ENCODE results near the gene MAPRE3. TPM values are rescaled to one million over a fixed set of nuclear protein-coding genes. Genes with fewer than 3 reads are reported as not detected.
A peak's percentile ranks its signal among the peaks of the same experiment; 100 is the strongest.

MAPRE3 gene
- total RNA-seq, 2 experiments from 2014 or later: 1.00 to 1.3 TPM

GRCh38 chr2:26978061-26978596, 7.7 kb downstream of the MAPRE3 start:
- ChIA-PET CTCF (interaction anchor here (1.9 kb wide), 1 partner anchor 9 kb away, joined by 7 read pairs; no protein-coding TSS in a partner anchor), POLR2A (no interaction called here)
- Mint-ChIP-seq H3K4me1 (no peaks in the 10 kb centered on the region), H3K36me3 (ENCODE audit: low read depth) (no peaks in the 10 kb centered on the region), H3K27me3 (peaks cover 18% of the 10 kb centered on the region), H3K4me3 (no peak overlapping the region), H3K27ac (no peak overlapping the region), H3K9me3 (no peaks in the 10 kb centered on the region)
- no peak for DNase-seq

GRCh38 chr2:26979741-26980140, 9.3 kb downstream of the MAPRE3 start:
- ChIA-PET POLR2A (interaction anchor here (0.6 kb wide), 2 partner anchors 25 to 28 kb away, joined by 3 to 8 read pairs; no protein-coding TSS in a partner anchor), CTCF (interaction anchor here (0.7 kb wide), 1 partner anchor 37 kb away, joined by 3 read pairs; no protein-coding TSS in a partner anchor)
- H3K4me1 Mint-ChIP-seq: no peaks in the 10 kb centered on the region

GRCh38 chr2:26980971-26981370, 10.5 kb downstream of the MAPRE3 start:
- POLR2A ChIA-PET: no interaction called here
- CTCF ChIA-PET: no interaction called here
- DNase-seq: no peak
- no peak overlapping the region for H3K27ac Mint-ChIP-seq
- H3K4me3 Mint-ChIP-seq: no peak overlapping the region
- H3K36me3 Mint-ChIP-seq (ENCODE audit: low read depth): no peaks in the 10 kb centered on the region
- no peaks in the 10 kb centered on the region for H3K9me3 Mint-ChIP-seq
- peaks cover 11% of the 10 kb centered on the region for H3K27me3 Mint-ChIP-seq
- H3K4me1 Mint-ChIP-seq: no peaks in the 10 kb centered on the region

More at GRCh38 chr2:26979741-26980140, 9.3 kb downstream of the MAPRE3 start:
- no peaks in the 10 kb centered on the region for H3K9me3 Mint-ChIP-seq
- H3K4me3 Mint-ChIP-seq: no peak overlapping the region
- no peaks in the 10 kb centered on the region for H3K36me3 Mint-ChIP-seq (ENCODE audit: low read depth)
- peaks cover 16% of the 10 kb centered on the region for H3K27me3 Mint-ChIP-seq
- DNase-seq: no peak
- no peak overlapping the region for H3K27ac Mint-ChIP-seq

GRCh38 chr2:26982102-26982742, 11.8 kb downstream of the MAPRE3 start:
- H3K9me3 Mint-ChIP-seq: no peaks in the 10 kb centered on the region
- H3K36me3 Mint-ChIP-seq (ENCODE audit: low read depth): no peaks in the 10 kb centered on the region
- H3K27ac Mint-ChIP-seq: no peak overlapping the region
- no peaks in the 10 kb centered on the region for H3K4me1 Mint-ChIP-seq
- CTCF ChIA-PET: interaction anchor here (0.5 to 2.8 kb wide), 8 partner anchors 9 to 651 kb away, joined by 3 to 11 read pairs (median 3); no protein-coding TSS in a partner anchor
- H3K27me3 Mint-ChIP-seq: peaks cover 11% of the 10 kb centered on the region
- no peak overlapping the region for H3K4me3 Mint-ChIP-seq
- POLR2A ChIA-PET: interaction anchor here (0.6 kb wide), 1 partner anchor 682 kb away, joined by 3 read pairs; no protein-coding TSS in a partner anchor
- peak; percentile 25 for DNase-seq

- Mint-ChIP-seq H3K4me3 (no peak overlapping the region), H3K9me3 (no peaks in the 10 kb centered on the region), H3K36me3 (ENCODE audit: low read depth) (no peaks in the 10 kb centered on the region), H3K4me1 (no peaks in the 10 kb centered on the region), H3K27ac (no peak overlapping the region), H3K27me3 (peaks cover 11% of the 10 kb centered on the region)
- no peak for DNase-seq
- CTCF ChIA-PET: interaction anchor here (2.8 kb wide), 1 partner anchor 10 kb away, joined by 11 read pairs; no protein-coding TSS in a partner anchor
- POLR2A ChIA-PET: no interaction called here
These were observed 13.3 kb downstream of the MAPRE3 start for GRCh38 chr2:26983746-26984145.

- Mint-ChIP-seq H3K27ac (no peak overlapping the region), H3K4me3 (no peak overlapping the region), H3K27me3 (no peaks in the 10 kb centered on the region), H3K9me3 (no peaks in the 10 kb centered on the region), H3K4me1 (no peaks in the 10 kb centered on the region), H3K36me3 (ENCODE audit: low read depth) (no peaks in the 10 kb centered on the region)
- ChIA-PET POLR2A (no interaction called here), CTCF (no interaction called here)
- no peak for DNase-seq
These were observed 15.4 kb downstream of the MAPRE3 start for GRCh38 chr2:26985807-26986206.

GRCh38 chr2:26986576-26986975, 16.1 kb downstream of the MAPRE3 start:
- no peak overlapping the region for H3K27ac Mint-ChIP-seq
- DNase-seq: no peak
- no peaks in the 10 kb centered on the region for H3K27me3 Mint-ChIP-seq
- no peaks in the 10 kb centered on the region for H3K9me3 Mint-ChIP-seq
- no peaks in the 10 kb centered on the region for H3K4me1 Mint-ChIP-seq
- H3K36me3 Mint-ChIP-seq (ENCODE audit: low read depth): no peaks in the 10 kb centered on the region
- ChIA-PET CTCF (interaction anchor here (1.1 to 2.0 kb wide), 2 partner anchors 30 to 46 kb away, joined by 3 to 6 read pairs; no protein-coding TSS in a partner anchor), POLR2A (no interaction called here)
- H3K4me3 Mint-ChIP-seq: no peak overlapping the region

- no peaks in the 10 kb centered on the region for H3K27me3 Mint-ChIP-seq
- no peaks in the 10 kb centered on the region for H3K36me3 Mint-ChIP-seq (ENCODE audit: low read depth)
- CTCF ChIA-PET: interaction anchor here (1.1 to 2.0 kb wide), 2 partner anchors 20 to 28 kb away, joined by 3 to 6 read pairs; no protein-coding TSS in a partner anchor
- no peaks in the 10 kb centered on the region for H3K9me3 Mint-ChIP-seq
- no peak overlapping the region for H3K4me3 Mint-ChIP-seq
- no peak overlapping the region for H3K27ac Mint-ChIP-seq
- POLR2A ChIA-PET: interaction anchor here (0.7 kb wide), 1 partner anchor 62 kb away, joined by 3 read pairs; no protein-coding TSS in a partner anchor
- DNase-seq: no peak
- H3K4me1 Mint-ChIP-seq: no peaks in the 10 kb centered on the region
These were observed 17.8 kb downstream of the MAPRE3 start for GRCh38 chr2:26988058-26988860.

- ChIA-PET POLR2A (no interaction called here), CTCF (interaction anchor here (1.0 to 1.4 kb wide), 3 partner anchors 21 to 27 kb away, joined by 3 to 4 read pairs (median 3); no protein-coding TSS in a partner anchor)
- no peaks in the 10 kb centered on the region for H3K27me3 Mint-ChIP-seq
- DNase-seq: no peak
- H3K36me3 Mint-ChIP-seq (ENCODE audit: low read depth): no peaks in the 10 kb centered on the region
- H3K4me3 Mint-ChIP-seq: no peak overlapping the region
- H3K4me1 Mint-ChIP-seq: no peaks in the 10 kb centered on the region
- no peak overlapping the region for H3K27ac Mint-ChIP-seq
- no peaks in the 10 kb centered on the region for H3K9me3 Mint-ChIP-seq
These were observed 18.7 kb downstream of the MAPRE3 start for GRCh38 chr2:26989156-26989555.

- ChIA-PET POLR2A (no interaction called here), CTCF (no interaction called here)
- no peak for DNase-seq
- no peak overlapping the region for H3K4me3 Mint-ChIP-seq
- no peaks in the 10 kb centered on the region for H3K4me1 Mint-ChIP-seq
- H3K27me3 Mint-ChIP-seq: no peaks in the 10 kb centered on the region
- no peaks in the 10 kb centered on the region for H3K9me3 Mint-ChIP-seq
- no peak overlapping the region for H3K27ac Mint-ChIP-seq
- H3K36me3 Mint-ChIP-seq (ENCODE audit: low read depth): no peaks in the 10 kb centered on the region
These were observed 21.3 kb downstream of the MAPRE3 start for GRCh38 chr2:26991717-26992116.

- Mint-ChIP-seq H3K4me1 (no peaks in the 10 kb centered on the region), H3K27me3 (no peaks in the 10 kb centered on the region), H3K36me3 (ENCODE audit: low read depth) (no peaks in the 10 kb centered on the region), H3K27ac (no peak overlapping the region), H3K9me3 (no peaks in the 10 kb centered on the region), H3K4me3 (no peak overlapping the region)
- DNase-seq: no peak
- ChIA-PET POLR2A (no interaction called here), CTCF (interaction anchor here (0.5 to 2.6 kb wide), 5 partner anchors 11 to 873 kb away, joined by 3 to 11 read pairs (median 3); partner anchors contain the start of gene AGBL5)
These were observed 23.3 kb downstream of the MAPRE3 start for GRCh38 chr2:26993768-26994167.

- POLR2A ChIA-PET: no interaction called here
- no peak overlapping the region for H3K4me3 Mint-ChIP-seq
- no peak for DNase-seq
- no peaks in the 10 kb centered on the region for H3K36me3 Mint-ChIP-seq (ENCODE audit: low read depth)
- H3K4me1 Mint-ChIP-seq: no peaks in the 10 kb centered on the region
- CTCF ChIA-PET: interaction anchor here (0.8 to 2.6 kb wide), 4 partner anchors 9 to 56 kb away, joined by 3 to 11 read pairs (median 4); partner anchors contain the start of gene AGBL5
- no peaks in the 10 kb centered on the region for H3K27me3 Mint-ChIP-seq
- H3K9me3 Mint-ChIP-seq: no peaks in the 10 kb centered on the region
- no peak overlapping the region for H3K27ac Mint-ChIP-seq
These were observed 24.5 kb downstream of the MAPRE3 start for GRCh38 chr2:26994983-26995382.

- ChIA-PET CTCF (interaction anchor here (0.9 kb wide), 1 partner anchor 19 kb away, joined by 3 read pairs; no protein-coding TSS in a partner anchor), POLR2A (no interaction called here)
- no peak overlapping the region for H3K27ac Mint-ChIP-seq
These were observed 27.0 kb downstream of the MAPRE3 start for GRCh38 chr2:26997394-26997793.

More at GRCh38 chr2:26997394-26997793, 27.0 kb downstream of the MAPRE3 start:
- peaks cover 2% of the 10 kb centered on the region for H3K27me3 Mint-ChIP-seq
- H3K9me3 Mint-ChIP-seq: no peaks in the 10 kb centered on the region
- H3K4me1 Mint-ChIP-seq: no peaks in the 10 kb centered on the region
- no peaks in the 10 kb centered on the region for H3K36me3 Mint-ChIP-seq (ENCODE audit: low read depth)
- DNase-seq: no peak
- H3K4me3 Mint-ChIP-seq: no peak overlapping the region

Measured in activated CD4-positive, alpha-beta T cell treated with anti-CD3 and anti-CD28 coated beads, Interleukin-2, amount 10 ng/mL, durations not matched to agents 7 days and 5 days (primary cell).